HG03159 (cell line): ENCODE data around the gene DPEP2NB.
"Not testable (repeated sequence)": the region's sequence is repeated elsewhere in the genome, so short reads cannot be mapped to it uniquely, and the experiment has no call there.

Experiments used
- ATAC-seq: cut with Tn5 transposase; IDR thresholded peaks from one replicate; pipeline ENCODE4 v1.9.1; 2021; ENCODE audit warnings: mild to moderate bottlenecking, moderate library complexity; ENCODE audit not compliant: unreplicated experiment

DPEP2NB gene

GRCh38 chr16:68015681-68016080 lies at the start of gene DPEP2NB:
DPEP2NB (minus strand) TSS chr16:68015911; CDS start chr16:68015770, 141 bp downstream.
- no peak for ATAC-seq

- ATAC-seq = no peak
Measured at GRCh38 chr16:68064791-68065365, 49.2 kb upstream of the DPEP2NB start.

- ATAC-seq = no peak
Measured at GRCh38 chr16:68062910-68063393, 47.2 kb upstream of the DPEP2NB start.

GRCh38 chr16:68061396-68061795 lies 45.7 kb upstream of the DPEP2NB start:
- no peak for ATAC-seq

- ATAC-seq = no peak
Measured at GRCh38 chr16:68059804-68060203, 44.1 kb upstream of the DPEP2NB start.

- ATAC-seq = no peak
Measured at GRCh38 chr16:68055395-68055794, 39.7 kb upstream of the DPEP2NB start.

- ATAC-seq = no peak
Measured at GRCh38 chr16:68049449-68049848, 33.7 kb upstream of the DPEP2NB start.

GRCh38 chr16:68047987-68048386 lies 32.3 kb upstream of the DPEP2NB start:
- ATAC-seq = no peak

- no peak for ATAC-seq
Measured at GRCh38 chr16:68046106-68046505, 30.4 kb upstream of the DPEP2NB start.

GRCh38 chr16:68041783-68042182 lies 26.1 kb upstream of the DPEP2NB start:
- ATAC-seq = no peak

- ATAC-seq = peak; percentile 73
Measured at GRCh38 chr16:68040506-68041288, 25.0 kb upstream of the DPEP2NB start.

GRCh38 chr16:68037841-68038597 lies 22.3 kb upstream of the DPEP2NB start:
- no peak for ATAC-seq

- no peak for ATAC-seq
Measured at GRCh38 chr16:68035227-68035626, 19.5 kb upstream of the DPEP2NB start.

- no peak for ATAC-seq
Measured at GRCh38 chr16:68033101-68033500, 17.4 kb upstream of the DPEP2NB start.

- ATAC-seq = no peak
Measured at GRCh38 chr16:68031951-68032350, 16.2 kb upstream of the DPEP2NB start.

GRCh38 chr16:68030108-68030507 lies 14.4 kb upstream of the DPEP2NB start:
- ATAC-seq = not testable (repeated sequence)

- ATAC-seq = no peak
Measured at GRCh38 chr16:68028996-68029395, 13.3 kb upstream of the DPEP2NB start.

- peak; percentile 76 for ATAC-seq
Measured at GRCh38 chr16:68022728-68023537, 7.2 kb upstream of the DPEP2NB start, which contains the start of the genes DDX28 and DUS2. DDX28 (minus strand) TSS chr16:68023232; CDS start chr16:68023202, 30 bp downstream. DUS2 (plus strand) TSS chr16:68023284; CDS start chr16:68038024, 14,740 bp downstream.

- ATAC-seq = peak; percentile 13
Measured at GRCh38 chr16:68022278-68022727, 6.6 kb upstream of the DPEP2NB start.

GRCh38 chr16:68021490-68021889 lies 5.8 kb upstream of the DPEP2NB start:
- ATAC-seq = no peak
